HG03378 (cell line): ENCODE results near the gene RAB8A.
"Not testable (repeated sequence)": the region's sequence is repeated elsewhere in the genome, so short reads cannot be mapped to it uniquely, and the experiment has no call there.

Experiments used
- ATAC-seq: cut with Tn5 transposase; IDR thresholded peaks from one replicate; pipeline ENCODE4 v1.9.1; 2021; ENCODE audit warnings: mild to moderate bottlenecking, moderate library complexity; ENCODE audit not compliant: unreplicated experiment

Gene RAB8A

DNA sequence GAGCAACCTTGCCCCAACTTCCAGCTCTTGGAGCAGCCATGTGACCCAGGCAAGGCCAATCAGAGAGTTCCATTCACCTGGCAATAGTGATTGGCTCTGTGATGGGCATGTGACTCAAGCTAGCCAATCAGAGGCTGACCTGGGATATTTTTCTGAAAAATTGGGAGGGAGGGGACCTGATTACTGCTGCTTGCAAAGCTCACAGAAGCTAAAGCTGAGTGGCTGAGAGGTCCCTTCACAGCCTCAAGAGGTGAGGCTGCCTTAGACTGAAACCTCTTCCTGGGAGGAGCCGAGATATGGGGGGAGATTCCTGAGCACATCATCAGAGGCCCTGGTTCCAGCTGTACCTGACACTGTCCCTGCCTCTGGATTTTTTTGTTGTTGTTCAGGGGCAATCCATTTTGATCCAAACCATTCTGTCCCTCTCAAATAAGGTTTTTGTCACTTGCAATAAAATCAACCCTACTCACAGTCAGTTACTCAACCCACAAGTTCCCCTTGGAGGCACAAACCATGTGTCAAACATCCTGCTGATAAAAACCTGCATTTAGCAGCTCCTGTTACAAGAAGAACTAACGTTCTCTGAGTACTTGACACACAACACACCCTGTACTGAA, 56.9 kb downstream of the RAB8A start:
- no peak for ATAC-seq

GRCh38 chr19:16170134-16170533, 58.4 kb downstream of the RAB8A start:
- ATAC-seq = no peak

- no peak for ATAC-seq
Measured at GRCh38 chr19:16175954-16176353, 64.3 kb downstream of the RAB8A start.

- not testable (repeated sequence) for ATAC-seq
Measured at GRCh38 chr19:16178866-16179265, 67.2 kb downstream of the RAB8A start.

GRCh38 chr19:16180611-16181010, 68.9 kb downstream of the RAB8A start:
- no peak for ATAC-seq
